ENCODE data around the gene FMNL2.

DNA sequence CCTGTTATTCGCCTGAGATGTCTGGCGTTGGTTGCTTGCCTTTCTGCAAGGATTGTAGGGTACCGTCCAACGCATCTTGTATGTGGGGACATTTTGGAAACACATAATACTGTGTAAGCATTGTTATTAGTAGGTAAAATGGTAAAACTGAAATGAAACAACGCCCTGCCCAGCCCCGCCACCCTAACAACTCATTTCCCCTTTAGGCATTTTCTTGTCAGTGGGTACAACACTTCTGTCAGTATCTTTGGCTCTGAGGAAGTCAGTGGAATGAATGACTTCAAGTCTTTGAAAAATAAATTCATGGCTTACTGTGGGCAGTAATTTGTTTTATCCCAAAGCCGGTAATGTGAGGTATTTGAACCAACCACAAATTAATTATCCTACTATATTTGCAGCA is 86.0 kb downstream of the FMNL2 start:
- TF ChIP-seq TAF1 (IDR thresholded peaks at IDR 0.05; ENCODE audit: low read depth, low read length) (no peak), POLR2AphosphoS5 (IDR thresholded peaks at IDR 0.05; ENCODE audit: low read depth, low read length) (no peak), POLR2A (IDR thresholded peaks at IDR 0.05; ENCODE audit: low read depth, low read length) (no peak), SPI1 (IDR thresholded peaks at IDR 0.05; ENCODE audit: low read depth, low read length) (0 out of 2 replicates have a peak, but pooled peaks have one; percentile 5), POU2F2 (IDR thresholded peaks at IDR 0.05; ENCODE audit: low read depth, low read length) (no peak), PAX5 (IDR thresholded peaks at IDR 0.05; ENCODE audit: insufficient read depth, low read length, severe bottlenecking) (no peak)
